ENCODE data around the gene MRPS18B. TPM values are rescaled to one million over a fixed set of nuclear protein-coding genes. Genes with fewer than 3 reads are reported as not detected.
"Not testable (repeated sequence)": the region's sequence is repeated elsewhere in the genome, so short reads cannot be mapped to it uniquely, and the experiment has no call there.

MRPS18B gene
- total RNA-seq, 6 experiments from 2014 or later = 50.7 to 63.4 (median 56.1) TPM

GRCh38 chr6:30664994-30665767 is 47.5 kb downstream of the MRPS18B start:
- Mint-ChIP-seq H3K9me3 (no peaks in the 10 kb centered on the region), H3K27ac (no peak overlapping the region), H3K36me3 (ENCODE audit: low read depth) (peaks cover 33% of the 10 kb centered on the region), H3K27me3 (ENCODE audit: insufficient read depth) (no peaks in the 10 kb centered on the region; the same call in 1 of the 2 replicates), H3K4me3 (no peak overlapping the region), H3K4me1 (ENCODE audit: low read depth) (no peaks in the 10 kb centered on the region)
- DNase-seq = no peak
- TF ChIP-seq CTCF (IDR thresholded peaks at IDR 0.05) = no peak

- H3K9me3 Mint-ChIP-seq; H3K27ac Mint-ChIP-seq; H3K4me3 Mint-ChIP-seq; DNase-seq; H3K27me3 Mint-ChIP-seq (ENCODE audit: insufficient read depth); H3K4me1 Mint-ChIP-seq (ENCODE audit: low read depth): not testable (repeated sequence)
- peaks cover 40% of the 10 kb centered on the region for H3K36me3 Mint-ChIP-seq (ENCODE audit: low read depth)
Measured at GRCh38 chr6:30666300-30666699, 48.7 kb downstream of the MRPS18B start.

GRCh38 chr6:30670760-30671527 is 53.3 kb downstream of the MRPS18B start:
- Mint-ChIP-seq H3K9me3 (no peaks in the 10 kb centered on the region), H3K4me3 (peak overlapping the region; percentile 95), H3K36me3 (ENCODE audit: low read depth) (peaks cover 25% of the 10 kb centered on the region), H3K4me1 (ENCODE audit: low read depth) (peaks cover 26% of the 10 kb centered on the region), H3K27ac (peak overlapping the region; percentile 55), H3K27me3 (ENCODE audit: insufficient read depth) (peaks cover 2% of the 10 kb centered on the region)
- peak; percentile 43; the same call in 1 of the 2 replicates for TF ChIP-seq CTCF (IDR thresholded peaks at IDR 0.05)
- DNase-seq = no peak

- no peaks in the 10 kb centered on the region for H3K9me3 Mint-ChIP-seq
- H3K36me3 Mint-ChIP-seq (ENCODE audit: low read depth) = peaks cover 35% of the 10 kb centered on the region
- H3K27ac Mint-ChIP-seq = peak within 1 kb of the TSS; percentile 74
- H3K4me1 Mint-ChIP-seq (ENCODE audit: low read depth) = peaks cover 35% of the 10 kb centered on the region
- DNase-seq = peak; percentile 98
- H3K27me3 Mint-ChIP-seq (ENCODE audit: insufficient read depth) = peaks cover 4% of the 10 kb centered on the region
- peak; percentile 92 for TF ChIP-seq CTCF (IDR thresholded peaks at IDR 0.05)
- peak within 1 kb of the TSS; percentile 95 for H3K4me3 Mint-ChIP-seq
Measured at GRCh38 chr6:30672445-30673253, 55.0 kb downstream of the MRPS18B start, which contains the start of gene DHX16. TSS of gene DHX16 (minus strand) at chr6:30673006. CDS start at chr6:30672841, 165 bp downstream.

Small RNAs within 50 kb of the gene (microRNA-seq; reads per million reads assigned to microRNA genes)
- gene MIR877 = 576 reads per million, percentile 69 among the genes with 10 or more reads in this experiment

Other genes starting within 250 kb of the MRPS18B start
- 100 to 1,000 TPM; 122 to 131 (median 126) TPM for gene HLA-E, start 128.3 kb upstream of the MRPS18B start, total RNA-seq (2021; fragmentation: NEBNext Ultra II Directional; extraction: Animal tissue kit (Norgen Biotek cat#: 25700))
- 10 to 100 TPM; 56.9 to 65.6 (median 61.9) TPM for gene GNL1, start 61.4 kb upstream of the MRPS18B start, total RNA-seq (2021; fragmentation: NEBNext Ultra II Directional; extraction: Animal tissue kit (Norgen Biotek cat#: 25700))
- 10 to 100 TPM in 5 of 6 experiments, 1 to 10 TPM in 1; 9.8 to 14.0 (median 12.3) TPM for gene PRR3, start 60.5 kb upstream of the MRPS18B start, total RNA-seq (2021; fragmentation: NEBNext Ultra II Directional; extraction: Animal tissue kit (Norgen Biotek cat#: 25700))
- 10 to 100 TPM; 51.3 to 69.3 (median 63.1) TPM for gene ABCF1, start 46.4 kb upstream of the MRPS18B start, total RNA-seq (2021; fragmentation: NEBNext Ultra II Directional; extraction: Animal tissue kit (Norgen Biotek cat#: 25700))
- 10 to 100 TPM; 62.4 to 75.4 (median 71.2) TPM for gene PPP1R10, start 597 bp upstream of the MRPS18B start, total RNA-seq (2021; fragmentation: NEBNext Ultra II Directional; extraction: Animal tissue kit (Norgen Biotek cat#: 25700))
- gene ATAT1, start 9.0 kb downstream of the MRPS18B start, total RNA-seq (2021; fragmentation: NEBNext Ultra II Directional; extraction: Animal tissue kit (Norgen Biotek cat#: 25700)) = 1 to 10 TPM; 5.2 to 9.3 (median 5.9) TPM
- 10 to 100 TPM; 12.0 to 19.2 (median 16.4) TPM for gene C6orf136, start 29.3 kb downstream of the MRPS18B start, total RNA-seq (2021; fragmentation: NEBNext Ultra II Directional; extraction: Animal tissue kit (Norgen Biotek cat#: 25700))
- 10 to 100 TPM; 33.7 to 36.7 (median 35.5) TPM for gene DHX16, start 55.2 kb downstream of the MRPS18B start, total RNA-seq (2021; fragmentation: NEBNext Ultra II Directional; extraction: Animal tissue kit (Norgen Biotek cat#: 25700))
- gene PPP1R18, start 68.8 kb downstream of the MRPS18B start, total RNA-seq (2021; fragmentation: NEBNext Ultra II Directional; extraction: Animal tissue kit (Norgen Biotek cat#: 25700)) = 100 to 1,000 TPM; 135 to 149 (median 141) TPM
- 10 to 100 TPM; 16.3 to 35.1 (median 31.1) TPM for gene NRM, start 73.1 kb downstream of the MRPS18B start, total RNA-seq (2021; fragmentation: NEBNext Ultra II Directional; extraction: Animal tissue kit (Norgen Biotek cat#: 25700))
- 10 to 100 TPM; 18.4 to 31.9 (median 28.1) TPM for gene MDC1, start 99.4 kb downstream of the MRPS18B start, total RNA-seq (2021; fragmentation: NEBNext Ultra II Directional; extraction: Animal tissue kit (Norgen Biotek cat#: 25700))
- 1,000 to 10,000 TPM; 1,052 to 1,712 (median 1,589) TPM for gene TUBB, start 102.5 kb downstream of the MRPS18B start, total RNA-seq (2021; fragmentation: NEBNext Ultra II Directional; extraction: Animal tissue kit (Norgen Biotek cat#: 25700))
- gene FLOT1, start 124.8 kb downstream of the MRPS18B start, total RNA-seq (2021; fragmentation: NEBNext Ultra II Directional; extraction: Animal tissue kit (Norgen Biotek cat#: 25700)) = 100 to 1,000 TPM; 218 to 286 (median 236) TPM
- gene IER3, start 126.7 kb downstream of the MRPS18B start, total RNA-seq (2021; fragmentation: NEBNext Ultra II Directional; extraction: Animal tissue kit (Norgen Biotek cat#: 25700)) = 10 to 100 TPM; 38.1 to 62.4 (median 60.2) TPM